ENCODE results near the gene STK4. TPM values are rescaled to one million over a fixed set of nuclear protein-coding genes. Genes with fewer than 3 reads are reported as not detected.

Gene STK4
- total RNA-seq, 1 donor, result 33.7 TPM

DNA sequence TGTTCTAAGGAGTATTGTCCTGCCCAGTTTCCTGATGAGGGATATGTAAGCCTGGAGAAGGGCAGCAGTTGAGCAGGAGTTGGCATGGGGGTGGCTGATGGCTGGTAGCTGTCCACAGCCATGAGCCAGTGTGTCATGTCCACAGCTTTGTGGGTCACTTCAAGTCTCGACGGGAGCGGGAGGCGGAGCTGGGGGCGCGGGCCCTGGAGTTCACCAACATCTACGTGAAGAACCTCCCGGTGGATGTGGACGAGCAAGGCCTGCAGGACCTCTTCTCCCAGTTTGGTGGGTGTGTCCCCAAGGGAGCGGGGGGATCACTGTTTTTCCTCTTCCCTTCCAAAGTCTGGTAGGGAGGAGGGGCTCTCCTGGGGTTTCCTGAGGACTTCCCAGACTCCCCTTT, 47.6 kb upstream of the STK4 start:
- Histone ChIP-seq H3K4me1 (ENCODE audit: insufficient read depth, low read length) (no peaks in the 10 kb centered on the region), H3K9me3 (ENCODE audit: low read depth, low read length) (no peaks in the 10 kb centered on the region), H3K27me3 (ENCODE audit: insufficient read depth, low read length) (no peaks in the 10 kb centered on the region), H3K27ac (ENCODE audit: low read depth, low read length) (no peak overlapping the region), H4K20me1 (ENCODE audit: insufficient read depth, low read length) (no peaks in the 10 kb centered on the region), H3K79me2 (ENCODE audit: insufficient read depth, low read length) (no peaks in the 10 kb centered on the region), H2AFZ (ENCODE audit: low read length) (no peak overlapping the region), H3K4me3 (ENCODE audit: insufficient read depth, low read length) (no peak overlapping the region), H3K4me2 (ENCODE audit: insufficient read depth, low read length) (no peak overlapping the region), H3K36me3 (ENCODE audit: insufficient read depth, low read length) (peaks cover 35% of the 10 kb centered on the region)
- DNase-seq (ENCODE audit: insufficient read length, low spot score, missing footprints), result no peak
- TF ChIP-seq, protein P1, sequence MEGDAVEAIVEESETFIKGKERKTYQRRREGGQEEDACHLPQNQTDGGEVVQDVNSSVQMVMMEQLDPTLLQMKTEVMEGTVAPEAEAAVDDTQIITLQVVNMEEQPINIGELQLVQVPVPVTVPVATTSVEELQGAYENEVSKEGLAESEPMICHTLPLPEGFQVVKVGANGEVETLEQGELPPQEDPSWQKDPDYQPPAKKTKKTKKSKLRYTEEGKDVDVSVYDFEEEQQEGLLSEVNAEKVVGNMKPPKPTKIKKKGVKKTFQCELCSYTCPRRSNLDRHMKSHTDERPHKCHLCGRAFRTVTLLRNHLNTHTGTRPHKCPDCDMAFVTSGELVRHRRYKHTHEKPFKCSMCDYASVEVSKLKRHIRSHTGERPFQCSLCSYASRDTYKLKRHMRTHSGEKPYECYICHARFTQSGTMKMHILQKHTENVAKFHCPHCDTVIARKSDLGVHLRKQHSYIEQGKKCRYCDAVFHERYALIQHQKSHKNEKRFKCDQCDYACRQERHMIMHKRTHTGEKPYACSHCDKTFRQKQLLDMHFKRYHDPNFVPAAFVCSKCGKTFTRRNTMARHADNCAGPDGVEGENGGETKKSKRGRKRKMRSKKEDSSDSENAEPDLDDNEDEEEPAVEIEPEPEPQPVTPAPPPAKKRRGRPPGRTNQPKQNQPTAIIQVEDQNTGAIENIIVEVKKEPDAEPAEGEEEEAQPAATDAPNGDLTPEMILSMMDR (IDR thresholded peaks at IDR 0.05; ENCODE audit: extremely low read depth, low read depth, low read length), result no peak

DNA sequence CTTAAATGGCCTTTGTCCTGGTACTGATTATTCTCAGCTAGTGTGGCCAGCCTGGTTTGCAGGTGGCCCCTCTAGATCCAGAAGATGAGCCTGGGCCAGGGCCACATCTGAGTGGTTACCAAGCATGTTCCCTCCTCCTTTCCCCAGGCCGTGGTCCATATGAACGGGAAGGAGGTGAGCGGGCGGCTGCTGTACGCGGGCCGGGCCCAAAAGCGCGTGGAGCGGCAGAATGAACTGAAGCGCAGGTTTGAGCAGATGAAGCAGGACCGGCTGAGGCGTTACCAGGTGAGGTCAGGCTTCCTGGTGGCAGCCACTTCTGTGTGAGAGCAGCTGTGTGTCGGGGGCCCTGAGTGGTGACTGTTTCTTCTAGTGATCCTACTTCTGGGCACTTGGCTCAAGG, 44.9 kb upstream of the STK4 start:
- H3K4me3 ChIP-seq (ENCODE audit: insufficient read depth, low read length), result no peak overlapping the region
- H3K4me1 ChIP-seq (ENCODE audit: insufficient read depth, low read length), result no peaks in the 10 kb centered on the region
- no peak overlapping the region for H3K4me2 ChIP-seq (ENCODE audit: insufficient read depth, low read length)
- no peak for DNase-seq (ENCODE audit: insufficient read length, low spot score, missing footprints)
- H3K27ac ChIP-seq (ENCODE audit: low read depth, low read length), result no peak overlapping the region
- no peaks in the 10 kb centered on the region for H4K20me1 ChIP-seq (ENCODE audit: insufficient read depth, low read length)
- no peaks in the 10 kb centered on the region for H3K27me3 ChIP-seq (ENCODE audit: insufficient read depth, low read length)
- H3K36me3 ChIP-seq (ENCODE audit: insufficient read depth, low read length), result peaks cover 35% of the 10 kb centered on the region
- no peaks in the 10 kb centered on the region for H3K9me3 ChIP-seq (ENCODE audit: low read depth, low read length)
- no peaks in the 10 kb centered on the region for H3K79me2 ChIP-seq (ENCODE audit: insufficient read depth, low read length)
- no peak overlapping the region for H2AFZ ChIP-seq (ENCODE audit: low read length)
- TF ChIP-seq, protein P1 (IDR thresholded peaks at IDR 0.05; ENCODE audit: extremely low read depth, low read depth, low read length), result no peak

DNA sequence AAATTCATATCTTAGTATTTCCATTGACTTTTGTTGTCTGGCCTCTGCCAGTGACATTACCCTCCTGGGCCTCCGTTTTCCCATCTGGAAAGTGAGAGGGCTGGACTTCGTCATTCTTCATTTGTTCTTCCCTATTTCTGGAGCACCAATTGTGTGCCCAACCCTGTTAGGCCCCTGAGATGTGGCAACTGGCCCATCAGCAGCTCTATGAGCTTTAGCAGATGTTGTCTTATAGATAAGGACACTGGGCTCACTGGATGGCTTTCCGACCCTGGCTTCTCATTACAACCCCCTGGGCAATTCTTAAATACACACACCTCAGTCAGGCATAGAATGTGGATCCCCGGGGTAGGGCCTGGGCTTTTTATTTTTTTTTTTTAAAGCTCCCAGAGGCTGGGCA, 41.8 kb upstream of the STK4 start:
- DNase-seq (ENCODE audit: insufficient read length, low spot score, missing footprints), result no peak
- H2AFZ ChIP-seq (ENCODE audit: low read length), result no peak overlapping the region
- no peaks in the 10 kb centered on the region for H3K9me3 ChIP-seq (ENCODE audit: low read depth, low read length)
- no peak overlapping the region for H3K4me3 ChIP-seq (ENCODE audit: insufficient read depth, low read length)
- H3K27ac ChIP-seq (ENCODE audit: low read depth, low read length), result no peak overlapping the region
- no peak overlapping the region for H3K4me2 ChIP-seq (ENCODE audit: insufficient read depth, low read length)
- no peaks in the 10 kb centered on the region for H3K27me3 ChIP-seq (ENCODE audit: insufficient read depth, low read length)
- no peaks in the 10 kb centered on the region for H3K79me2 ChIP-seq (ENCODE audit: insufficient read depth, low read length)
- no peaks in the 10 kb centered on the region for H4K20me1 ChIP-seq (ENCODE audit: insufficient read depth, low read length)
- H3K4me1 ChIP-seq (ENCODE audit: insufficient read depth, low read length), result no peaks in the 10 kb centered on the region
- H3K36me3 ChIP-seq (ENCODE audit: insufficient read depth, low read length), result peaks cover 20% of the 10 kb centered on the region
- TF ChIP-seq, protein P1 (IDR thresholded peaks at IDR 0.05; ENCODE audit: extremely low read depth, low read depth, low read length), result no peak

- Histone ChIP-seq H3K27me3 (ENCODE audit: insufficient read depth, low read length) (no peaks in the 10 kb centered on the region), H4K20me1 (ENCODE audit: insufficient read depth, low read length) (no peaks in the 10 kb centered on the region), H3K36me3 (ENCODE audit: insufficient read depth, low read length) (peaks cover 12% of the 10 kb centered on the region), H3K79me2 (ENCODE audit: insufficient read depth, low read length) (no peaks in the 10 kb centered on the region), H3K4me1 (ENCODE audit: insufficient read depth, low read length) (no peaks in the 10 kb centered on the region), H3K27ac (ENCODE audit: low read depth, low read length) (no peak overlapping the region), H3K4me3 (ENCODE audit: insufficient read depth, low read length) (no peak overlapping the region), H2AFZ (ENCODE audit: low read length) (no peak overlapping the region), H3K9me3 (ENCODE audit: low read depth, low read length) (no peaks in the 10 kb centered on the region), H3K4me2 (ENCODE audit: insufficient read depth, low read length) (no peak overlapping the region)
- TF ChIP-seq, protein P1 (IDR thresholded peaks at IDR 0.05; ENCODE audit: extremely low read depth, low read depth, low read length), result no peak
- DNase-seq (ENCODE audit: insufficient read length, low spot score, missing footprints), result no peak
Observed at GRCh38 chr20:44928595-44928994, 37.7 kb upstream of the STK4 start.
